Measurements from ENCODE around the gene TMEM100.

Gene TMEM100

GRCh38 chr17:55717898-55718735 is 4.5 kb downstream of the TMEM100 start:
- peak; percentile 1 for DNase-seq

- DNase-seq = no peak
Observed at GRCh38 chr17:55717432-55717831, 5.2 kb downstream of the TMEM100 start.

- no peak for DNase-seq
Observed at GRCh38 chr17:55710829-55711496, 11.7 kb downstream of the TMEM100 start.

- no peak for DNase-seq
Observed at GRCh38 chr17:55710410-55710809, 12.3 kb downstream of the TMEM100 start.

- DNase-seq = no peak
Observed at GRCh38 chr17:55709984-55710383, 12.7 kb downstream of the TMEM100 start.

- no peak for DNase-seq
Observed at GRCh38 chr17:55709440-55709839, 13.2 kb downstream of the TMEM100 start.

GRCh38 chr17:55708175-55708974 is 14.3 kb downstream of the TMEM100 start:
- no peak for DNase-seq

GRCh38 chr17:55706808-55707773 is 15.6 kb downstream of the TMEM100 start:
- no peak for DNase-seq

- DNase-seq = no peak
Observed at GRCh38 chr17:55705847-55706246, 16.8 kb downstream of the TMEM100 start.

- DNase-seq = no peak
Observed at GRCh38 chr17:55704401-55704800, 18.3 kb downstream of the TMEM100 start.

GRCh38 chr17:55702150-55702549 is 20.5 kb downstream of the TMEM100 start:
- no peak for DNase-seq

GRCh38 chr17:55699181-55699860 is 23.3 kb downstream of the TMEM100 start:
- DNase-seq = no peak

- no peak for DNase-seq
Observed at GRCh38 chr17:55694286-55694910, 28.3 kb downstream of the TMEM100 start.

GRCh38 chr17:55693254-55694216 is 29.1 kb downstream of the TMEM100 start:
- DNase-seq = no peak

- DNase-seq = no peak
Observed at GRCh38 chr17:55692276-55692675, 30.4 kb downstream of the TMEM100 start.

GRCh38 chr17:55691666-55692065 is 31.0 kb downstream of the TMEM100 start:
- DNase-seq = no peak

- no peak for DNase-seq
Observed at GRCh38 chr17:55690105-55690508, 32.6 kb downstream of the TMEM100 start.

- no peak for DNase-seq
Observed at GRCh38 chr17:55689672-55690071, 33.0 kb downstream of the TMEM100 start.

- DNase-seq = no peak
Observed at GRCh38 chr17:55688057-55688456, 34.6 kb downstream of the TMEM100 start.

- DNase-seq = no peak
Observed at GRCh38 chr17:55687037-55687436, 35.6 kb downstream of the TMEM100 start.
